GM12874 (cell line): ENCODE measurements around the gene ZNF263.

Source experiments
- CTCF ChIP-seq: IDR thresholded peaks from 2 replicates; pipeline ENCODE4 v1.5.1; 2011; ENCODE audit warnings: low read depth, mild to moderate bottlenecking, control low read depth, low read length, moderate library complexity; ENCODE audit not compliant: insufficient read depth

The ZNF263 gene

GRCh38 chr16:3282730-3283542 is at the start of gene ZNF263:
TSS of gene ZNF263 (plus strand) at chr16:3283491. CDS start at chr16:3283819, 328 bp downstream.
- no peak for TF ChIP-seq CTCF

GRCh38 chr16:3234543-3234856 is 48.8 kb upstream of the ZNF263 start:
- TF ChIP-seq CTCF, result no peak

GRCh38 chr16:3234857-3235561 is 48.3 kb upstream of the ZNF263 start, which contains the start of gene ZNF200:
TSS of gene ZNF200 (minus strand) at chr16:3235158. CDS start at chr16:3233755, 1,403 bp downstream.
- no peak for TF ChIP-seq CTCF

GRCh38 chr16:3235856-3236669 is 47.2 kb upstream of the ZNF263 start:
- no peak for TF ChIP-seq CTCF

GRCh38 chr16:3241761-3242160 is 41.5 kb upstream of the ZNF263 start:
- no peak for TF ChIP-seq CTCF

- no peak for TF ChIP-seq CTCF
Observed at GRCh38 chr16:3242709-3243108, 40.6 kb upstream of the ZNF263 start.

- no peak for TF ChIP-seq CTCF
Observed at GRCh38 chr16:3243882-3244281, 39.4 kb upstream of the ZNF263 start.
